Renal cortical epithelial cell (primary cell): ENCODE results near the gene LRRC8D. TPM values are rescaled to one million over a fixed set of nuclear protein-coding genes. Genes with fewer than 3 reads are reported as not detected.

Experiments
- DNase-seq: peaks from one replicate; pipeline ENCODE4 v3.0.0-alpha.2; 2011; ENCODE audit warnings: low read depth
- total RNA-seq: library from RNA; depleted of rRNA; stranded (reverse); fragments of >200 nt; gene quantifications from 2 replicates; pipeline ENCODE4 v1.2.3, GENCODE V29; 2014

LRRC8D gene
- total RNA-seq, 1 donor from 2014 or later, result 43.8 TPM

GRCh38 chr1:89833183-89834082 is 12.6 kb downstream of the LRRC8D start:
- DNase-seq, result no peak

- DNase-seq, result no peak
These were observed 13.4 kb downstream of the LRRC8D start for GRCh38 chr1:89834083-89834704.

GRCh38 chr1:89836252-89837035 is 15.6 kb downstream of the LRRC8D start:
- no peak for DNase-seq

- DNase-seq, result peak; percentile 87
These were observed 16.2 kb downstream of the LRRC8D start for GRCh38 chr1:89837036-89837481.

- no peak for DNase-seq
These were observed 16.7 kb downstream of the LRRC8D start for GRCh38 chr1:89837510-89837909.

GRCh38 chr1:89839516-89839915 is 18.7 kb downstream of the LRRC8D start:
- no peak for DNase-seq

GRCh38 chr1:89841507-89841906 is 20.7 kb downstream of the LRRC8D start:
- DNase-seq, result no peak

GRCh38 chr1:89842567-89843272 is 21.9 kb downstream of the LRRC8D start:
- DNase-seq, result peak; percentile 39

- no peak for DNase-seq
These were observed 22.7 kb downstream of the LRRC8D start for GRCh38 chr1:89843273-89844130.

- DNase-seq, result no peak
These were observed 23.5 kb downstream of the LRRC8D start for GRCh38 chr1:89844241-89844807.

- no peak for DNase-seq
These were observed 24.0 kb downstream of the LRRC8D start for GRCh38 chr1:89844860-89845259.

- DNase-seq, result no peak
These were observed 26.4 kb downstream of the LRRC8D start for GRCh38 chr1:89847191-89847729.

- DNase-seq, result peak; percentile 36
These were observed 30.1 kb downstream of the LRRC8D start for GRCh38 chr1:89850844-89851415.

- DNase-seq, result no peak
These were observed 33.3 kb downstream of the LRRC8D start for GRCh38 chr1:89854140-89854539.

GRCh38 chr1:89855413-89856123 is 34.7 kb downstream of the LRRC8D start:
- peak; percentile 64 for DNase-seq

- no peak for DNase-seq
These were observed 42.5 kb downstream of the LRRC8D start for GRCh38 chr1:89863165-89863830.

- peak; percentile 91 for DNase-seq
These were observed 44.9 kb downstream of the LRRC8D start for GRCh38 chr1:89865498-89866382.
